ENCODE data around the gene IKZF3.

Gene IKZF3

DNA sequence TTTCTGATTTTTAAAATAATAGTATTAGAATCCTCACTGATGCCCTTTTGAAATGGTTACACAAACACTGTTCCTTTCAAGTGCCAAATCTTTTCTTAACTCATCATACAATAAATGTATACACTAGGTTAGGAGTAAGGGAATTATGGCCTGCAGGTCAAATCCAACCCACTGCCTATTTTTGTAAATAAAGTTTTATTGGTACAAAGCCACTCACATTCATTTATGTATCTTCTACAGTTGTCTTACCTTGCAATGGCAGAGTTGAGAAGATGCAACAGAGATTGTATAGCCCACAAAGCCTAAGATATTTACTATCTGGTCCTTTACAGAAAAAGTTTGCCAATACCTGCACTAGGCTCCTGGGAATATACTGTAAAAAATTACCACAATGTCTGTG, 47.8 kb downstream of the IKZF3 start:
- DNase-seq (ENCODE audit: low read depth): no peak

DNA sequence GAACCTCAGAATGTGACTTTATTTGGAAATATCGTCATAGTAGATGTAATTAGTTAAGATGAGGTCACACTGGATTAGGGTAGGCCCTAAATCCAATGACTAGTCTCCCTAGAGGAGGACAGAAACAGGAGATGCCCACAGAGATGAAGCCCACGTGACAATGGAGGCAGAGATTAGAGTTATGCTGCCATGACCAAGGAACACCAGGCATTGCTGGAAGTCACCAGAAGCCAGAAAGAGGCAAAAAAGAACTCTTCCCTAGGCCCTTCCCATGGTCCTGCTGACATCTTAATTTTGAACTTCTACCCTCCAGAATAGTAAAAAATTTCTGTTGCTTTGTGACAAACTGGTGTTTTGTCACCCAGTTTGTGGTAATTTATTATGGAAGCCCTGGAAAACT, 49.6 kb downstream of the IKZF3 start:
- no peak for DNase-seq (ENCODE audit: low read depth)

- no peak for DNase-seq (ENCODE audit: low read depth)
Observed at GRCh38 chr17:39813631-39814030, 50.5 kb downstream of the IKZF3 start.

GRCh38 chr17:39812466-39812865, 51.6 kb downstream of the IKZF3 start:
- DNase-seq (ENCODE audit: low read depth): no peak

DNA sequence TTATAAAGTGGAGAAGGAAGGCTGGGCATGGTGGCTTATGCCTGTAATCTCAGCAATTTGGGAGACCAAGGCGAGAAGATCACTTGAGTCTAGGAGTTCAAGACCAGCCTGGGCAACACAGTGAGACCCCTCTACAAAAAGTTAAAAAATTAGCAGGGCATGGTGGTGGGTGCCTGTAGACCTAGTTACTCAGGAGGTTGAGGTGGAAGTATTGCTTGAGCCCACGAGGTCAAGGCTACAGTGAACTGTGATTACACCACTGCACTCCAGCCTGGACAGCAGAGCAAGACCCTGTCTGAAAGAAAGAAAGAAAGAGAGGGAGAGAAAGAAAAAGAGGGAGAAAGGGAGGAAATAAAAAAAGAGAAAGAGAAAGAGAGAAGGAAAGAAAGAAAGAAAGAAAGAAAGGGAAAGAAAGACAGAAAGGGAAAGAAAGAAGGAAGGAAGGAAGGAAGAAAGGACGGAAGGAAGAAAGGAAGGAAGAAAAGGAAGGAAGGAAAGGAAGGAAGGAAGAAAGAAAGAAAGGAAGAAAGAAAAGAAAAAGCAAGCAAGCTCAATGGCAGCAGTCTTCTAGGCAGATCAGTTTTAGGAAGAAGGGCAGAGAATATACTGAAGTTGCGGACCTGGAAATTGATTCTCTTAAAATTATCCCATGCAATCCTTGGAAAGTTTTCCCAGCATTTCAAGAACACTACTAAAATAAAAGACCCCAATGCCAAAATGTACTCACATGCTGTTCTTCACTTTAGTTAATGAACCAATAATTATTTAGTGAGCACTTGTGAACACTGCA, 53.0 kb downstream of the IKZF3 start:
- no peak for DNase-seq (ENCODE audit: low read depth)

- no peak for DNase-seq (ENCODE audit: low read depth)
Observed at GRCh38 chr17:39809221-39809620, 54.9 kb downstream of the IKZF3 start.

- DNase-seq (ENCODE audit: low read depth): no peak
Observed at GRCh38 chr17:39808409-39808997, 55.6 kb downstream of the IKZF3 start.

DNA sequence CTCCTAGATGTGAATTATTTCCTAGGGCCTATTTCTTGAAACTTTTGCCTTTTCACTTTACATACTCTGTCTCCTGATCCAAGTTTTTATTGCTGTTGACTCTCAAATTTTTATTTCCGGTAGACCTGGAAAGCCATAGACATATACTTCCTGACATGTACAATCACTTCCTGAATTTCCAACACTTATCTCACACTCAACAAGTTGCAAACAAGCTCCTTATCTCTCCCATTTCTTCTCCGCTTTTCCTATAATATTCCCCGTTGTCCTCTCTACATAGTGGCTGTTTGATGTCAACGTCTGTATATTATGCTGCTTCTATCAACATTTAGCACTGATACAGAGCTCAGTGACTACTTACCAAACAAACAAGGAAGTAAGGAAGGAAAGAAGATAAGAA, 59.3 kb downstream of the IKZF3 start:
- DNase-seq (ENCODE audit: low read depth): no peak

DNA sequence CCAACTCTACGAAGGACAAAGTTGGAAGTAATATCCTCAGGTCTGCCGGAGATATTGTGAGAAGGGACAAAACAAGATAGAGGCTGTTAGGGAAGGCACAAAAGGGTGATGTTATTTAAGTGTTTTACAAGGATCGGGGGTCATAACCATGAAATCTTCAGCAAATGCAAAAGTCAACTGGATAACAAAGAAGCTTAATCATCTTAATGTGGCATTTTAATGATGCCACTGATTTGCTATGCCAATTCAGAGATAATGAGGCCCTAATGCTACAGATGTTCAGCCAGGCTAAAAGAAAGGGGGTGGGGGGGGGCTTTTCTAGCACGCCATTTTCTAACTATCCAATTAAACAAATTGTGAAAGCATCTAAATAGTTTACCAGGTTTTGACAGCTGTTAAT, 63.1 kb downstream of the IKZF3 start:
- DNase-seq (ENCODE audit: low read depth): no peak

DNA sequence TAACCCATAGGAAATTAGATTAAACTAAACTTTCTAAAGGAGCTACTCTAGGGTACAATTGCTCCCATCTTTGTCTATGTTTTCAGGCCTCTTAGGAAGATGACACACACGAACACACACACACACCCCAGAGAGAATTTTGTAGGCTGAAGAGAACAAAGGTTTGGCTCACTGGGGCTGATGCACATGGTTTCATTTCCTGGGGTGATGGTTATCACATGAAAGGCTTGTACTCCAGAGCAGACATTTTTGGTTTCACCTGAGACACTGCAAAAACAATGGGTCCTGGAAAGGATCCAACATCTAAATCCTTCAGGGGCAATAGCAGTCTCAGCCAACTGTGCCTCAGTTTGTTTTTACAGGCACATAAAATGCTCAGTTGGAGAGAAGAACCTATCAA, 63.6 kb downstream of the IKZF3 start:
- no peak for DNase-seq (ENCODE audit: low read depth)

- DNase-seq (ENCODE audit: low read depth): no peak
Observed at GRCh38 chr17:39799395-39799794, 64.7 kb downstream of the IKZF3 start.

DNA sequence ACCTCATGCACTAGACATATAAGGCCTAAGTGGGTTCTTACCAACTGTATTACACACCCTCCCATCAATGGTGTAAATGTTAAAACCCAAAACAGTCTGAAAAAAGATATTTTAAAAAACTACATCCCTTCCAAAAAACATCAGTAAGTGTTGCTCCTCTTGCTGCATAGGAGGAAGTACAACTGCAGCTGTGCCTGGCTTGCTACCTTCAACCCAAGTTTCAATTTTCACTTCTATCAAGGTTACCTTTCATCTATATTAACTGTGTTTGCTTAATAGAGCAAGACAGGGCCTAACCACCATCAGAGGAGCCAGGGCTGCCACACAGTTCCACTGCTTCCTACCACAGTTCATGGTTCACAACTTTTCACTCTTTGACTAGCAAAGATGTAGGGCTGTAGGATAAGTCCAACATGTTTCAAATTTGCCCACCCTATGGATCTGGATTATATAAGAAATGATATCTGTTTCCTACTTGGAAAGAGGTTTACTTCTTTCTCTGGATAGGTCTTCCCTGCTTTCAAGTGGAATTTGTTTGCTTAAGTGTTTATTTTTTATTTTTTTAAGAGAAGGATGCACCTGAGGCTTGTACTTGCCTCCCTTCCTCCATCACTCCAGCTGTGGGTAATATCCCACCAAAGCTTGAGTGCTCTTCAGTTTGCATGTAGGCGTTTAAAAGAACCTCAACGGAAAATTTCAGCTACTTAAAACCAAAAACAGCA, 69.7 kb downstream of the IKZF3 start:
- DNase-seq (ENCODE audit: low read depth): no peak

GRCh38 chr17:39793301-39793872, 70.7 kb downstream of the IKZF3 start:
- no peak for DNase-seq (ENCODE audit: low read depth)

- no peak for DNase-seq (ENCODE audit: low read depth)
Observed at GRCh38 chr17:39792526-39793221, 71.4 kb downstream of the IKZF3 start.

DNA sequence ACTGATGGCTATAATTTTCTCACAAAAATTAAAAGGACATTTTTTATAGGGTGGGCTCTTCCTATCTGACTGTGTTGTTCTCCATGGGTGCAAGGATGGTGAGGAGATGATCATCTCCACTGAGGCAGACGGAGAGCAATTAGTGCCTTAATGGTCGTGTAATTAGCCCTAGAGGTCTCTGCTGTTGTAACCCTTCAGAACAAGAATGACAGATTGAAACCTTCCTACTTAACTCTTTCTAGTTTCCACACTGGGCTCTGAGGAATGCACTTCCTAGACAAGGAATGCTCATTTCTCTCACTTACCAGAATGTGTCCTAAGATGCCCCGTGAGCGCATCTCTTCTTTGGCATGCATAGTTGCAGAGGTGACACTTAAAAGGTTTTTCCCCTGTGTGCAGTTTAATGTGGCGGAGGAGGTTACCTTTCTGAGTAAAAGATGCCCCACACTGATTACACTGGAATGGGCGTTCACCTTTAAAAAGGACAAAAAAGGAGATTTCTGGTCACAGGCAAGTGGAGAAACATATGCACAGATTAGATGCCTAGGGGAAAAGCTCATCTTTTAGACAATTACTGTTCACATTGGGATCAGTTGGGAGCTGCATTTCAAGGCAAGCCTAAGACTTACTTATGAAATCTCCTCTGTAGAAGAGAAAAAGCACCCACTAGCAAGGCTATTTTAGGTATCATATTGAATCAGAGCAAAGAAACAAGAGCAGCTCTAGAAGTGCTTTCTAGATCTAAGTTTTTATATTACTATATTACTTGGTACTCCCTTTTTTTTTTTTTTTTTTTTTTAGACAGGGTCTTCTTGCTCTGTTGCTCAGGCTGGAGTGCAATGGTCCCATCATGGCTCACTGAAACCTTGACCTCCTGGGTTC, 72.8 kb downstream of the IKZF3 start:
- peak; percentile 6 for DNase-seq (ENCODE audit: low read depth)

- no peak for DNase-seq (ENCODE audit: low read depth)
Observed at GRCh38 chr17:39787743-39788484, 76.2 kb downstream of the IKZF3 start.

DNA sequence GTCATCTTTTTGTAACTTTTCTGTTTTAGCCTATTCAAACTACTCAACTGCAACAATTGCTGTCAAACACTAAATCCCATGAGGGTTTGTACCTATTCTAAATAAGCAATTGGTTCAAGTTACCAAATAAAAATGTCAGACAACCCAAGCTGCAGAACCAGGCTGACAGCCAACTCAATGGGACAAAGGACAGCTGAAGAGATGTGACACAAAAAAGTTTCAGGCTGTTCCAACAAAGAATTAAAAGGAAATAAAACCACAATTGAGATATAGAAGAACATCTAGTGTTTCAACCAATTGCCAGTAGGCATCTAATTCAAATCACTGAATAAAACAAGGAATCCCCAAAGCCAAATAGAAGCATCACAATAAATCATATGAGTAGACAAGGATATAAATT, 77.1 kb downstream of the IKZF3 start:
- DNase-seq (ENCODE audit: low read depth): no peak

DNA sequence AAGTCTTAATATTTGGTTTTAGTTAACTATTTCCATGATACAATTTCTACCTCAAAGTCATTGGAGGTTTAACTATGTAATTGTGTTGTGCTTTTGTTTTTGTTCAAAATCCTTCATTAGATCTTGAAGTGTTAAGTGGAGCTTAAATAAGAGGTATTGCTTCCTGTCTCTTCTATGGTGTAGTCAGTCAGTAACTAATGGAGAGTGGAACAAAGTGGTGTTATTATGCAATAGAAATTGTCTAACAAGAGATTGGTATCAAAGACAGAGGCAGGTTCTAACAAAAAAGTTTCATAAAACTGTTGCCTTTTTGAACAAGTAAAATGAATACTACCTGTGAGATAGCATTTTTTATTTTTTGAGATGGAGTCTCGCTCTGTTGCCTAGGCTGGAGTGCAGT, 81.1 kb downstream of the IKZF3 start:
- no peak for DNase-seq (ENCODE audit: low read depth)

GRCh38 chr17:39782481-39782880, 81.6 kb downstream of the IKZF3 start:
- no peak for DNase-seq (ENCODE audit: low read depth)

DNA sequence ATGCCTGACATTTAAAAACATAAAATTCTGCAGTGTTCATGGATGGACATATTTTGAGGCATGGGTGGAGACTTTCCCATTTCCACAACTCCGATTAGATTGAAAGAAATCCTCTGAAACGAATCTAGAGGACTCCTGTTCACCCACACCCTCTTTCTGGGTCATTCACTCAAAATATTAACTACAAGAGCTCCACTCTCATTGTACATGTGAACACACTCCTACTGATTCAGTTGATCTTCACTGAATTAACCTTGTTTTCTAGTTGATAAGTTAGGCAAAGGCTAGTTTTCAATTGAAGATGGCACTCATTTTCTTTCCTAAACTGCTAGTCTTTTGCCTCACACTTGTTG, 82.3 kb downstream of the IKZF3 start:
- DNase-seq (ENCODE audit: low read depth): no peak
